ENCODE results near the gene RGS11. TPM values are rescaled to one million over a fixed set of nuclear protein-coding genes. Genes with fewer than 3 reads are reported as not detected.
A peak's percentile ranks its signal among the peaks of the same experiment; 100 is the strongest.

The RGS11 gene
- total RNA-seq, 2 experiments from 2014 or later, result not detected

DNA sequence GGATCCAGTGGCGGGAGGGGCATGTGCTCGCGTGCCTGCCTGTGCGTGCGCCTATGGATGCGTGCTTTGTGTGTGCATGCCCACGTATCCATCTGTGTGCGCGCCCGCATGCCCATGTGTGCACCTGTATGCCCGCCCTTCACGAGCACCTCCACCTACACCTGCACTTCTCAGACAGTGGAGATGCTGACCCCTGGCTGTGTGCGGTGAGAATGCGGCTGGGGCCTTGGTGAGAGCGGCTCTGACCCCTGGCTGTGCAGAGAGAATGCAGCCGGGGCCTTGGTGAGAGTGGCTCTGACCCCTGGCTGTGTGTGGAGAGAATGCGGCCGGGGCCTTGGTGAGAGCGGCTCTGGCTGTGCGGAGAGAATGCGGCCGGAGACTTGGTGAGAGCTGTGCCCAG is 42.9 kb upstream of the RGS11 start:
- no peaks in the 10 kb centered on the region for H3K9me2 ChIP-seq (ENCODE audit: insufficient read depth, low read length)
- no peak overlapping the region for H3K4me3 ChIP-seq (ENCODE audit: low read depth, low read length, poor library complexity, severe bottlenecking)
- H2AFZ ChIP-seq (ENCODE audit: low read length), result no peak overlapping the region
- POLR2A ChIA-PET, result no interaction called here
- no TSS peak for BruUV-seq (replicated peaks)
- intact Hi-C loops (cut with micrococcal nuclease; ENCODE audit: unreplicated experiment), result no loop called here
- no peak overlapping the region for H3K27ac ChIP-seq (ENCODE audit: low read depth, low read length, poor library complexity, severe bottlenecking)
- no peaks in the 10 kb centered on the region for H3K79me2 ChIP-seq (ENCODE audit: insufficient read depth, low read depth, low read length)
- peaks cover 4% of the 10 kb centered on the region; the same call in 1 of the 2 replicates for H4K20me1 ChIP-seq (ENCODE audit: insufficient read depth, low read length)
- peaks cover 3% of the 10 kb centered on the region for H3K4me1 ChIP-seq (ENCODE audit: insufficient read depth, low read length, poor library complexity, severe bottlenecking)
- CTCF ChIA-PET (ENCODE audit: unreplicated experiment), result no interaction called here
- peaks cover 5% of the 10 kb centered on the region; the same call in 1 of the 2 replicates for H3K36me3 ChIP-seq (ENCODE audit: insufficient read depth, low read length)
- DNase-seq (ENCODE audit: low spot score), result no peak
- no peak overlapping the region for H3K4me2 ChIP-seq (ENCODE audit: low read length)
- no peaks in the 10 kb centered on the region for H3K9me3 ChIP-seq (ENCODE audit: low read length)
- TF ChIP-seq EZH2phosphoT487 (IDR thresholded peaks at IDR 0.05; ENCODE audit: borderline replicate concordance, low read depth, low read length), result no peak
- TF ChIP-seq, protein P1, sequence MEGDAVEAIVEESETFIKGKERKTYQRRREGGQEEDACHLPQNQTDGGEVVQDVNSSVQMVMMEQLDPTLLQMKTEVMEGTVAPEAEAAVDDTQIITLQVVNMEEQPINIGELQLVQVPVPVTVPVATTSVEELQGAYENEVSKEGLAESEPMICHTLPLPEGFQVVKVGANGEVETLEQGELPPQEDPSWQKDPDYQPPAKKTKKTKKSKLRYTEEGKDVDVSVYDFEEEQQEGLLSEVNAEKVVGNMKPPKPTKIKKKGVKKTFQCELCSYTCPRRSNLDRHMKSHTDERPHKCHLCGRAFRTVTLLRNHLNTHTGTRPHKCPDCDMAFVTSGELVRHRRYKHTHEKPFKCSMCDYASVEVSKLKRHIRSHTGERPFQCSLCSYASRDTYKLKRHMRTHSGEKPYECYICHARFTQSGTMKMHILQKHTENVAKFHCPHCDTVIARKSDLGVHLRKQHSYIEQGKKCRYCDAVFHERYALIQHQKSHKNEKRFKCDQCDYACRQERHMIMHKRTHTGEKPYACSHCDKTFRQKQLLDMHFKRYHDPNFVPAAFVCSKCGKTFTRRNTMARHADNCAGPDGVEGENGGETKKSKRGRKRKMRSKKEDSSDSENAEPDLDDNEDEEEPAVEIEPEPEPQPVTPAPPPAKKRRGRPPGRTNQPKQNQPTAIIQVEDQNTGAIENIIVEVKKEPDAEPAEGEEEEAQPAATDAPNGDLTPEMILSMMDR (conservative IDR thresholded peaks at IDR 0.05; ENCODE audit: low read length), result peak; percentile 42

DNA sequence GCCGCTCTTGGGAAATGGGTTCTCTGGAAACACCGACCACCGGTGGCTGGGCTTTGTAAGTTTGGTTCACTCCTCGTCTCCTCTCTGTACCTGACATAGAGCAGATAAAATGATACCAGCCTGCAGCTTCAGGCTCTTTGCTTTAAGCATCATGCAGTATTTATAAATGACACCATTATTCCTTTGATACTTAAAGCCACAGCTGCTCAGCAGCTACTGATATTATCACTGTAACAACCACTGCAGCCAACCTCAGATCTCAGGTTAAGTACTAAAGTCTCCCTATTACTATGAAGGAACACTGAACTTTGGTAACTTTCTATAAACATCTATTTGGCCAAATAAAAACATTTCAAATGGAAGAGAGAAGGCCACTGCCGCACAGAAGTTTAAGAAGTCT is 41.8 kb upstream of the RGS11 start:
- intact Hi-C loops (cut with micrococcal nuclease; ENCODE audit: unreplicated experiment), result no loop called here
- Histone ChIP-seq H3K4me3 (ENCODE audit: low read depth, low read length, poor library complexity, severe bottlenecking) (no peak overlapping the region), H3K9me3 (ENCODE audit: low read length) (no peaks in the 10 kb centered on the region), H3K9me2 (ENCODE audit: insufficient read depth, low read length) (no peaks in the 10 kb centered on the region), H3K79me2 (ENCODE audit: insufficient read depth, low read depth, low read length) (no peaks in the 10 kb centered on the region), H3K4me2 (ENCODE audit: low read length) (no peak overlapping the region), H3K36me3 (ENCODE audit: insufficient read depth, low read length) (peaks cover 5% of the 10 kb centered on the region; the same call in 1 of the 2 replicates), H4K20me1 (ENCODE audit: insufficient read depth, low read length) (peaks cover 4% of the 10 kb centered on the region; the same call in 1 of the 2 replicates), H3K4me1 (ENCODE audit: insufficient read depth, low read length, poor library complexity, severe bottlenecking) (no peaks in the 10 kb centered on the region), H2AFZ (ENCODE audit: low read length) (no peak overlapping the region), H3K27ac (ENCODE audit: low read depth, low read length, poor library complexity, severe bottlenecking) (no peak overlapping the region)
- CTCF ChIA-PET (ENCODE audit: unreplicated experiment), result no interaction called here
- no peak for DNase-seq (ENCODE audit: low spot score)
- POLR2A ChIA-PET, result no interaction called here
- BruUV-seq (replicated peaks), result no TSS peak
- TF ChIP-seq, protein P1 (conservative IDR thresholded peaks at IDR 0.05; ENCODE audit: low read length), result no peak
- TF ChIP-seq EZH2phosphoT487 (IDR thresholded peaks at IDR 0.05; ENCODE audit: borderline replicate concordance, low read depth, low read length), result no peak

DNA sequence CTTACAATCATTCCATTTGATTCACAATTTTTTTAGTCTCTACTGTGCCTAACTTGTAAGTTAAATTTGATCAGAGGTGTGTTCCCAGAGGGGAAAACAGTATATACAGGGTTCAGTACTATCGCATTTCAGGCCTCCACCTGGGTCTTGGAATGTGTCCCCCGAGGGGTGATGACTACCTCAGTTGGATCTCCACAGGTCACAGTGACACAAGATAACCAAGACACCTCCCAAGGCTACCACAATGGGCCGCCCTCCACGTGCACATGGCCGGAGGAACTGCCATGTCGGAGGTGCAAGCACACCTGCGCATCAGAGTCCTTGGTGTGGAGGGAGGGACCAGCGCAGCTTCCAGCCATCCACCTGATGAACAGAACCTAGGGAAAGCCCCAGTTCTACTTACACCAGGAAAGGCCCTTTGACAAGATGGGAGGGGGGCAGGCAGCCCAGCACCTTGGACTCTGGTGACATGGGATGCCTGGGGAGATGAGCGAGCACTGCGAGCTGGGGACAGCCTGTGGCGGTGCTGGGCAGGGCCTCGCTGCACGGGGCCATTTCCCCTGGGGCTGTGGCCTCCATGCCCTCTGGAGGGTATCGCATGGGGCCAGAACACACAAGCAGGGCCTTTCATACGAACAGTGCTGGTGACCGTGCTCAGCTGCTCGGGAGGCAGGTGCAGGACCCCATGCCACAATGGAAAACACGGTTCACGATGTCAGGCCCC is 41.2 kb upstream of the RGS11 start:
- H3K4me2 ChIP-seq (ENCODE audit: low read length), result no peak overlapping the region
- no peak overlapping the region for H3K4me3 ChIP-seq (ENCODE audit: low read depth, low read length, poor library complexity, severe bottlenecking)
- H3K4me1 ChIP-seq (ENCODE audit: insufficient read depth, low read length, poor library complexity, severe bottlenecking), result no peaks in the 10 kb centered on the region
- POLR2A ChIA-PET, result no interaction called here
- peaks cover 7% of the 10 kb centered on the region; the same call in 1 of the 2 replicates for H3K36me3 ChIP-seq (ENCODE audit: insufficient read depth, low read length)
- H2AFZ ChIP-seq (ENCODE audit: low read length), result no peak overlapping the region
- H3K27ac ChIP-seq (ENCODE audit: low read depth, low read length, poor library complexity, severe bottlenecking), result no peak overlapping the region
- no peaks in the 10 kb centered on the region for H3K9me3 ChIP-seq (ENCODE audit: low read length)
- no peaks in the 10 kb centered on the region for H3K79me2 ChIP-seq (ENCODE audit: insufficient read depth, low read depth, low read length)
- H4K20me1 ChIP-seq (ENCODE audit: insufficient read depth, low read length), result peaks cover 4% of the 10 kb centered on the region; the same call in 1 of the 2 replicates
- TF ChIP-seq EZH2phosphoT487 (IDR thresholded peaks at IDR 0.05; ENCODE audit: borderline replicate concordance, low read depth, low read length), result no peak
- TF ChIP-seq, protein P1 (conservative IDR thresholded peaks at IDR 0.05; ENCODE audit: low read length), result no peak
- CTCF ChIA-PET (ENCODE audit: unreplicated experiment), result no interaction called here
- intact Hi-C loops (cut with micrococcal nuclease; ENCODE audit: unreplicated experiment), result no loop called here
- BruUV-seq (replicated peaks), result no TSS peak
- H3K9me2 ChIP-seq (ENCODE audit: insufficient read depth, low read length), result no peaks in the 10 kb centered on the region
- DNase-seq (ENCODE audit: low spot score), result no peak
